HepG2 (cell line): ENCODE measurements around the gene SLC10A1. TPM values are rescaled to one million over a fixed set of nuclear protein-coding genes. Genes with fewer than 3 reads are reported as not detected.

Experiments
- BCL6 ChIP-seq: IDR thresholded peaks from 2 replicates; pipeline ENCODE4 v1.6.1; 2016; ENCODE audit warnings: missing genetic modification reagents, missing compliant biosample characterization
- DPF2 ChIP-seq: sonication (generic); formaldehyde crosslinking; IDR thresholded peaks from 2 replicates; pipeline ENCODE4 v1.4.0; 2020; ENCODE audit warnings: mild to moderate bottlenecking, low read depth, missing genetic modification reagents, borderline replicate concordance
- ETV5 ChIP-seq: IDR thresholded peaks from 2 replicates; pipeline ENCODE4 v1.6.1; 2018; ENCODE audit warnings: missing biosample characterization, missing genetic modification reagents, inconsistent platforms, borderline replicate concordance
- FOXK2 ChIP-seq: fragments of 450-650 bp; IDR thresholded peaks from 2 replicates; pipeline ENCODE4 v1.6.1; 2016
- GATAD2A ChIP-seq: IDR thresholded peaks from 2 replicates; pipeline ENCODE4 v1.6.1; 2016
- HOXA3 ChIP-seq: sonication (generic); formaldehyde crosslinking; IDR thresholded peaks from 2 replicates; pipeline ENCODE4 v1.5.0; 2020; ENCODE audit warnings: missing genetic modification reagents
- HOXA9 ChIP-seq: sonication (generic); formaldehyde crosslinking; IDR thresholded peaks from 2 replicates; pipeline ENCODE4 v1.8.1; 2022; ENCODE audit warnings: missing genetic modification reagents, mild to moderate bottlenecking, moderate library complexity, borderline replicate concordance
- IRF2 ChIP-seq: IDR thresholded peaks from 2 replicates; pipeline ENCODE4 v1.6.1; 2018; ENCODE audit warnings: missing genetic modification reagents, missing compliant biosample characterization
- KAT2B ChIP-seq: fragments of 150-350 bp; IDR thresholded peaks from 2 replicates; pipeline ENCODE4 v1.6.1; 2014; ENCODE audit warnings: low read depth, low read length, borderline replicate concordance
- KLF13 ChIP-seq: sonication (generic); formaldehyde crosslinking; IDR thresholded peaks from 2 replicates; pipeline ENCODE4 v1.4.0; 2020; ENCODE audit warnings: mild to moderate bottlenecking, missing genetic modification reagents
- MXI1 ChIP-seq: IDR thresholded peaks from 3 replicates; pipeline ENCODE4 v1.6.1; 2012; ENCODE audit warnings: low read depth, low read length, inconsistent platforms, borderline replicate concordance
- NCOR1 ChIP-seq: fragments of 200-600 bp; sonication (generic); IDR thresholded peaks from 2 replicates; pipeline ENCODE4 v1.7.0; 2017; ENCODE audit warnings: antibody characterized with exemption, low read length, borderline replicate concordance
- NR2F2 ChIP-seq: IDR thresholded peaks from 2 replicates; pipeline ENCODE4 v1.6.1; 2012; ENCODE audit warnings: low read depth, inconsistent platforms, borderline replicate concordance
- NR2F6 ChIP-seq, 2 experiments: IDR thresholded peaks; 2 replicates each; pipeline ENCODE4 v1.6.1; 2016; ENCODE audit warnings: antibody characterized with exemption in 1 of 2, mild to moderate bottlenecking in 1 of 2
- NRL ChIP-seq: sonication (generic); formaldehyde crosslinking; IDR thresholded peaks from 2 replicates; pipeline ENCODE4 v1.5.0; 2020; ENCODE audit warnings: missing genetic modification reagents, mild to moderate bottlenecking, moderate library complexity, borderline replicate concordance
- SOX5 ChIP-seq: IDR thresholded peaks from 2 replicates; pipeline ENCODE4 v1.6.1; 2016; ENCODE audit warnings: borderline replicate concordance
- WIZ ChIP-seq: sonication (generic); formaldehyde crosslinking; IDR thresholded peaks from 2 replicates; pipeline ENCODE4 v1.5.1; 2020; ENCODE audit warnings: mild to moderate bottlenecking, missing genetic modification reagents
- ZNF263 ChIP-seq: sonication (generic); formaldehyde crosslinking; IDR thresholded peaks from 2 replicates; pipeline ENCODE4 v1.4.0; 2020; ENCODE audit warnings: missing genetic modification reagents
- ZNF331 ChIP-seq: sonication (generic); formaldehyde crosslinking; IDR thresholded peaks from 2 replicates; pipeline ENCODE4 v1.4.0; 2020; ENCODE audit warnings: missing genetic modification reagents
- ZNF337 ChIP-seq: sonication (generic); formaldehyde crosslinking; IDR thresholded peaks from 2 replicates; pipeline ENCODE4 v1.5.1; 2020; ENCODE audit warnings: missing genetic modification reagents, low read depth, mild to moderate bottlenecking, borderline replicate concordance
- ZNF570 ChIP-seq: sonication (generic); formaldehyde crosslinking; IDR thresholded peaks from 2 replicates; pipeline ENCODE4 v1.4.0; 2020; ENCODE audit warnings: mild to moderate bottlenecking, missing genetic modification reagents, borderline replicate concordance
- ZSCAN21 ChIP-seq: sonication (generic); formaldehyde crosslinking; IDR thresholded peaks from 2 replicates; pipeline ENCODE4 v1.8.0; 2022; ENCODE audit warnings: mild to moderate bottlenecking, missing genetic modification reagents, moderate library complexity, borderline replicate concordance
- polyA plus RNA-seq, 8 experiments: library from polyadenylated mRNA; depleted of rRNA in 3 of 8; stranded (reverse) in 7 of 8; unstranded in 1 of 8; fragments of >200 nt; fragmentation: Illumina TruSeq in 4 of 8; extraction: Trizol in 4 of 8; gene quantifications; 2 replicates each; pipeline versions ENCODE4 v1.2.1 to v1.2.3, GENCODE V29; 2011 to 2016; ENCODE audit warnings: low read depth in 4 of 8, missing spikeins in 1 of 8, mixed read lengths in 1 of 8; ENCODE audit not compliant: insufficient read depth in 1 of 8
- total RNA-seq, 5 experiments: library from RNA; depleted of rRNA; stranded (reverse); fragments of >200 nt; fragmentation: Illumina TruSeq; extraction: Trizol; gene quantifications; 2 replicates each; pipeline ENCODE4 v1.2.3, GENCODE V29; 2016; ENCODE audit warnings: low read depth in 1 of 5
- TF ChIP-seq, protein P1 (sequence below): IDR thresholded peaks from 2 replicates; pipeline ENCODE4 v1.6.1; 2016; ENCODE audit warnings: mild to moderate bottlenecking, missing biosample characterization, missing genetic modification reagents
- TF ChIP-seq, protein P2 (sequence below): sonication (generic); formaldehyde crosslinking; IDR thresholded peaks from 2 replicates; pipeline ENCODE4 v1.5.0; 2020; ENCODE audit warnings: mild to moderate bottlenecking, missing genetic modification reagents, borderline replicate concordance
- TF ChIP-seq, protein P3 (sequence below): sonication (generic); formaldehyde crosslinking; IDR thresholded peaks from 2 replicates; pipeline ENCODE4 v1.4.0; 2020; ENCODE audit warnings: missing genetic modification reagents

The SLC10A1 gene
- total and polyA plus RNA-seq, 2 of the 13 experiments (the other 11 are each of a cell fraction or from before 2014, with no cell fraction given) = 0.17 TPM; not detected in 1

DNA sequence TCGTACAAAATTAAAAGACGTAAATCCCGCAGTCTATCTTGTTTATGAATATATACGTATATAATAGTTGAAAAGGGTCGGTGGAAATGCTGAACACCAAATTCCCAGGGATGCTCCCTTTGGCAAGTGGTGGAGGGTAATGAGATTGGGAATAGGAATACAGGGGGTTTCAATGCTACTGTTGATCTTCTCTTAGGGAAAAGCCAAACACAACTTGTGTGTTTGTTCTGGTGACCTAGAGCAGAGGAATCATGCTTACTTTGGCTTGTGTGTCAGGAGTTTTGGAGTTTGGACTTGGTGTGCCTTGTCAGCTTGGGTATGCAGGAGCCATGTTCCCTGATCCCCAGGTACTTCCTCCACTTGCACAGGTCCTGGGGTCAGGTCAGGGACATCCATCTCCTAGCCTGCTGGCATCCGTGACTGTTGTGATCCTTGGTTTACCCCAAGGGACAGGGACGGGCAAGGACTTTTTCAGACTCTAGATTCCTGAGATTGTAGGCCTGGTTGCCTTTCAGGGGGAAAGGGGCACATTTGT lies 4.1 kb downstream of the SLC10A1 start (continued):
- TF ChIP-seq ZNF570 (CRISPR knock-in tag) (no peak), DPF2 (peak; percentile 86), HOXA9 (no peak), HOXA3 (CRISPR knock-in tag) (peak; percentile 88), BCL6 (CRISPR knock-in tag) (peak; percentile 51), FOXK2 (0 out of 2 replicates have a peak, but pooled peaks have one; percentile 43), WIZ (CRISPR knock-in tag) (0 out of 2 replicates have a peak, but pooled peaks have one; percentile 58), ZSCAN21 (CRISPR knock-in tag) (0 out of 2 replicates have a peak, but pooled peaks have one; percentile 57), NR2F2 (0 out of 2 replicates have a peak, but pooled peaks have one; percentile 19), NR2F6 (IDR thresholded peaks at IDR 0.05) (peak; percentile 86), NR2F6 (CRISPR knock-in tag; IDR thresholded peaks at IDR 0.05) (peak; percentile 93), KLF13 (no peak), KAT2B (no peak), MXI1 (peak; percentile 34; the same call in 1 of the 3 replicates), IRF2 (CRISPR knock-in tag) (peak; percentile 59; the same call in 1 of the 2 replicates), ZNF263 (CRISPR knock-in tag) (no peak), ETV5 (CRISPR knock-in tag) (peak; percentile 70; the same call in 1 of the 2 replicates), ZNF331 (CRISPR knock-in tag) (peak; percentile 63), NCOR1 (peak; percentile 66; the same call in 1 of the 2 replicates), SOX5 (CRISPR knock-in tag) (peak; percentile 67; the same call in 1 of the 2 replicates), ZNF337 (CRISPR knock-in tag) (peak; percentile 65; the same call in 1 of the 2 replicates), GATAD2A (CRISPR knock-in tag) (peak; percentile 70), NRL (no peak)
- TF ChIP-seq, protein P1, sequence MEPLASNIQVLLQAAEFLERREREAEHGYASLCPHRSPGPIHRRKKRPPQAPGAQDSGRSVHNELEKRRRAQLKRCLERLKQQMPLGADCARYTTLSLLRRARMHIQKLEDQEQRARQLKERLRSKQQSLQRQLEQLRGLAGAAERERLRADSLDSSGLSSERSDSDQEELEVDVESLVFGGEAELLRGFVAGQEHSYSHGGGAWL = no peak
- TF ChIP-seq, protein P2, sequence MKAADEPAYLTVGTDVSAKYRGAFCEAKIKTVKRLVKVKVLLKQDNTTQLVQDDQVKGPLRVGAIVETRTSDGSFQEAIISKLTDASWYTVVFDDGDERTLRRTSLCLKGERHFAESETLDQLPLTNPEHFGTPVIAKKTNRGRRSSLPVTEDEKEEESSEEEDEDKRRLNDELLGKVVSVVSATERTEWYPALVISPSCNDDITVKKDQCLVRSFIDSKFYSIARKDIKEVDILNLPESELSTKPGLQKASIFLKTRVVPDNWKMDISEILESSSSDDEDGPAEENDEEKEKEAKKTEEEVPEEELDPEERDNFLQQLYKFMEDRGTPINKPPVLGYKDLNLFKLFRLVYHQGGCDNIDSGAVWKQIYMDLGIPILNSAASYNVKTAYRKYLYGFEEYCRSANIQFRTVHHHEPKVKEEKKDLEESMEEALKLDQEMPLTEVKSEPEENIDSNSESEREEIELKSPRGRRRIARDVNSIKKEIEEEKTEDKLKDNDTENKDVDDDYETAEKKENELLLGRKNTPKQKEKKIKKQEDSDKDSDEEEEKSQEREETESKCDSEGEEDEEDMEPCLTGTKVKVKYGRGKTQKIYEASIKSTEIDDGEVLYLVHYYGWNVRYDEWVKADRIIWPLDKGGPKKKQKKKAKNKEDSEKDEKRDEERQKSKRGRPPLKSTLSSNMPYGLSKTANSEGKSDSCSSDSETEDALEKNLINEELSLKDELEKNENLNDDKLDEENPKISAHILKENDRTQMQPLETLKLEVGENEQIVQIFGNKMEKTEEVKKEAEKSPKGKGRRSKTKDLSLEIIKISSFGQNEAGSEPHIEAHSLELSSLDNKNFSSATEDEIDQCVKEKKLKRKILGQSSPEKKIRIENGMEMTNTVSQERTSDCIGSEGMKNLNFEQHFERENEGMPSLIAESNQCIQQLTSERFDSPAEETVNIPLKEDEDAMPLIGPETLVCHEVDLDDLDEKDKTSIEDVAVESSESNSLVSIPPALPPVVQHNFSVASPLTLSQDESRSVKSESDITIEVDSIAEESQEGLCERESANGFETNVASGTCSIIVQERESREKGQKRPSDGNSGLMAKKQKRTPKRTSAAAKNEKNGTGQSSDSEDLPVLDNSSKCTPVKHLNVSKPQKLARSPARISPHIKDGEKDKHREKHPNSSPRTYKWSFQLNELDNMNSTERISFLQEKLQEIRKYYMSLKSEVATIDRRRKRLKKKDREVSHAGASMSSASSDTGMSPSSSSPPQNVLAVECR (CRISPR knock-in tag) = peak; percentile 62; the same call in 1 of the 2 replicates
- TF ChIP-seq, protein P3, sequence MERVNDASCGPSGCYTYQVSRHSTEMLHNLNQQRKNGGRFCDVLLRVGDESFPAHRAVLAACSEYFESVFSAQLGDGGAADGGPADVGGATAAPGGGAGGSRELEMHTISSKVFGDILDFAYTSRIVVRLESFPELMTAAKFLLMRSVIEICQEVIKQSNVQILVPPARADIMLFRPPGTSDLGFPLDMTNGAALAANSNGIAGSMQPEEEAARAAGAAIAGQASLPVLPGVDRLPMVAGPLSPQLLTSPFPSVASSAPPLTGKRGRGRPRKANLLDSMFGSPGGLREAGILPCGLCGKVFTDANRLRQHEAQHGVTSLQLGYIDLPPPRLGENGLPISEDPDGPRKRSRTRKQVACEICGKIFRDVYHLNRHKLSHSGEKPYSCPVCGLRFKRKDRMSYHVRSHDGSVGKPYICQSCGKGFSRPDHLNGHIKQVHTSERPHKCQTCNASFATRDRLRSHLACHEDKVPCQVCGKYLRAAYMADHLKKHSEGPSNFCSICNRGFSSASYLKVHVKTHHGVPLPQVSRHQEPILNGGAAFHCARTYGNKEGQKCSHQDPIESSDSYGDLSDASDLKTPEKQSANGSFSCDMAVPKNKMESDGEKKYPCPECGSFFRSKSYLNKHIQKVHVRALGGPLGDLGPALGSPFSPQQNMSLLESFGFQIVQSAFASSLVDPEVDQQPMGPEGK (CRISPR knock-in tag) = peak; percentile 40; the same call in 1 of the 2 replicates
